Measurements from ENCODE around the gene IFNA8. TPM values are rescaled to one million over a fixed set of nuclear protein-coding genes. Genes with fewer than 3 reads are reported as not detected.
"Not testable (repeated sequence)": the region's sequence is repeated elsewhere in the genome, so short reads cannot be mapped to it uniquely, and the experiment has no call there.

Gene IFNA8
- polyA plus RNA-seq, 1 donor (not counting 4 experiments of a cell fraction or from before 2014, with no cell fraction given) = not detected

- H3K79me2 ChIP-seq (ENCODE audit: control insufficient read depth, insufficient read depth, low read length) = no peaks in the 10 kb centered on the region
- H3K4me1 ChIP-seq (ENCODE audit: control insufficient read depth, extremely low read depth, insufficient read depth, low read length) = no peaks in the 10 kb centered on the region
- no peak within 1 kb of the TSS for H3K4me3 ChIP-seq (ENCODE audit: control insufficient read depth in 2 of 3, extremely low read depth in 1 of 3, insufficient read depth in 2 of 3, low read depth in 1 of 3, low read length in 3 of 3)
- H3K27me3 ChIP-seq (ENCODE audit: control insufficient read depth, extremely low read depth, insufficient read depth, low read length) = peaks cover 23% of the 10 kb centered on the region
- no peak within 1 kb of the TSS for H2AFZ ChIP-seq (ENCODE audit: control insufficient read depth, low read length)
- no peak within 1 kb of the TSS for H3K4me2 ChIP-seq (ENCODE audit: control insufficient read depth, extremely low read depth, insufficient read depth, low read depth, low read length)
- H4K20me1 ChIP-seq (ENCODE audit: control insufficient read depth, extremely low read depth, insufficient read depth, low read length) = no peaks in the 10 kb centered on the region
- no peaks in the 10 kb centered on the region for H3K36me3 ChIP-seq (ENCODE audit: control insufficient read depth in 2 of 2, extremely low read depth in 1 of 2, insufficient read depth in 2 of 2, low read length in 2 of 2)
- H3K9me1 ChIP-seq (ENCODE audit: control insufficient read depth, extremely low read depth, insufficient read depth, low read length) = no peaks in the 10 kb centered on the region
- DNase-seq (ENCODE audit: low read depth, low spot score) (no peak), FAIRE-seq (no peak)
- H3K9ac ChIP-seq (ENCODE audit: control insufficient read depth, extremely low read depth, insufficient read depth, low read length) = no peak within 1 kb of the TSS
- TF ChIP-seq EZH2 (IDR thresholded peaks at IDR 0.05; ENCODE audit: low read length) = no peak
- no peak for TF ChIP-seq CTCF (optimal IDR thresholded peaks at IDR 0.05 in 1 of 3, IDR thresholded peaks at IDR 0.05 in 1 of 3, conservative IDR thresholded peaks at IDR 0.05 in 1 of 3; ENCODE audit: extremely low read depth in 1 of 3, insufficient read depth in 2 of 3, low read length in 3 of 3)
- dilution Hi-C loops (cut with MboI; ENCODE audit: extremely low pct_ligation_motif_present, low sequenced_read_pairs) = no loop called here
- H3K9me3 ChIP-seq (ENCODE audit: control insufficient read depth, low read depth, low read length) = no peaks in the 10 kb centered on the region
- no peak within 1 kb of the TSS for H3K27ac ChIP-seq (ENCODE audit: control insufficient read depth, insufficient read depth, low read length)
Measured at GRCh38 chr9:21367957-21368356, 41.0 kb upstream of the IFNA8 start, which contains the start of gene IFNA13. Gene IFNA13, minus strand, starts transcription at chr9:21368057. Its CDS starts 47 bp downstream, at chr9:21368010.

- H3K27me3 ChIP-seq (ENCODE audit: control insufficient read depth, extremely low read depth, insufficient read depth, low read length) = peaks cover 16% of the 10 kb centered on the region
- H3K4me3 ChIP-seq (ENCODE audit: control insufficient read depth in 2 of 3, extremely low read depth in 1 of 3, insufficient read depth in 2 of 3, low read depth in 1 of 3, low read length in 3 of 3); dilution Hi-C loops (cut with MboI; ENCODE audit: extremely low pct_ligation_motif_present, low sequenced_read_pairs); H3K9ac ChIP-seq (ENCODE audit: control insufficient read depth, extremely low read depth, insufficient read depth, low read length); H3K27ac ChIP-seq (ENCODE audit: control insufficient read depth, insufficient read depth, low read length); H3K4me1 ChIP-seq (ENCODE audit: control insufficient read depth, extremely low read depth, insufficient read depth, low read length); H4K20me1 ChIP-seq (ENCODE audit: control insufficient read depth, extremely low read depth, insufficient read depth, low read length); DNase-seq (ENCODE audit: low read depth, low spot score); H2AFZ ChIP-seq (ENCODE audit: control insufficient read depth, low read length); H3K36me3 ChIP-seq (ENCODE audit: control insufficient read depth in 2 of 2, extremely low read depth in 1 of 2, insufficient read depth in 2 of 2, low read length in 2 of 2); H3K4me2 ChIP-seq (ENCODE audit: control insufficient read depth, extremely low read depth, insufficient read depth, low read depth, low read length); H3K9me1 ChIP-seq (ENCODE audit: control insufficient read depth, extremely low read depth, insufficient read depth, low read length); H3K9me3 ChIP-seq (ENCODE audit: control insufficient read depth, low read depth, low read length); H3K79me2 ChIP-seq (ENCODE audit: control insufficient read depth, insufficient read depth, low read length): not testable (repeated sequence)
- peak; percentile 63 for FAIRE-seq
Measured at GRCh38 chr9:21371467-21371866, 37.5 kb upstream of the IFNA8 start.

Data from keratinocyte (primary cell).